Measurements from ENCODE around the gene UGT1A8. TPM values are rescaled to one million over a fixed set of nuclear protein-coding genes. Genes with fewer than 3 reads are reported as not detected.
"Not testable (repeated sequence)": the region's sequence is repeated elsewhere in the genome, so short reads cannot be mapped to it uniquely, and the experiment has no call there.

UGT1A8 gene
- total and polyA plus RNA-seq, 2 experiments from 2014 or later: 0.45 TPM; not detected in 1

DNA sequence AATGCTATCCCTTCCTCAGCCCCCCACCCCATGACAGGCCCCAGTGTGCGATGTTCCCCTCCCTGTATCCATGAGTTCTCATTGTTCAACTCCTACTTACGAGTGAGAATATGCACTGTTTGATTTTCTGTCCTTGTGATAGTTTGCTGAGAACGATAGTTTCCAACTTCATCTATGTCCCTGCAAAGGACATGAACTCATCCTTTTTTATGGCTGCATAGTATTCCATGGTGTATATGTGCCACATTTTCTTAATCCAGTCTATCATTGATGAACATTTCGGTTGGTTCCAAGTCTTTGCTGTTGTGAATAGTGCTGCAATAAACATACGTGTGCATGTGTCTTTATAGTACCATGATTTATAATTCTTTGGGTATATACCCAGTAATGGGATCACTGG, 4.4 kb downstream of the UGT1A8 start:
- H3K27ac ChIP-seq (ENCODE audit: low read depth); H3K4me1 ChIP-seq (ENCODE audit: insufficient read depth); H3K27ac Mint-ChIP-seq; ATAC-seq; H4K20me1 ChIP-seq (replicated peaks; ENCODE audit: insufficient read depth); H3K79me2 ChIP-seq (replicated peaks; ENCODE audit: insufficient read depth); H3K36me3 ChIP-seq (ENCODE audit: insufficient read depth); H3K9me2 ChIP-seq (ENCODE audit: insufficient read depth); H3K4me2 ChIP-seq; H3K36me3 Mint-ChIP-seq (ENCODE audit: low read depth); H3K4me1 Mint-ChIP-seq; H3K4me3 Mint-ChIP-seq; H3F3A ChIP-seq (replicated peaks; ENCODE audit: low read depth); H3K27me3 ChIP-seq (ENCODE audit: insufficient read depth); H3K27me3 Mint-ChIP-seq (ENCODE audit: insufficient read depth, low read depth, poor library complexity); DNase-seq (ENCODE audit: low spot score); H3K4me3 ChIP-seq; H3K9me3 Mint-ChIP-seq; H2AFZ ChIP-seq: not testable (repeated sequence)

DNA sequence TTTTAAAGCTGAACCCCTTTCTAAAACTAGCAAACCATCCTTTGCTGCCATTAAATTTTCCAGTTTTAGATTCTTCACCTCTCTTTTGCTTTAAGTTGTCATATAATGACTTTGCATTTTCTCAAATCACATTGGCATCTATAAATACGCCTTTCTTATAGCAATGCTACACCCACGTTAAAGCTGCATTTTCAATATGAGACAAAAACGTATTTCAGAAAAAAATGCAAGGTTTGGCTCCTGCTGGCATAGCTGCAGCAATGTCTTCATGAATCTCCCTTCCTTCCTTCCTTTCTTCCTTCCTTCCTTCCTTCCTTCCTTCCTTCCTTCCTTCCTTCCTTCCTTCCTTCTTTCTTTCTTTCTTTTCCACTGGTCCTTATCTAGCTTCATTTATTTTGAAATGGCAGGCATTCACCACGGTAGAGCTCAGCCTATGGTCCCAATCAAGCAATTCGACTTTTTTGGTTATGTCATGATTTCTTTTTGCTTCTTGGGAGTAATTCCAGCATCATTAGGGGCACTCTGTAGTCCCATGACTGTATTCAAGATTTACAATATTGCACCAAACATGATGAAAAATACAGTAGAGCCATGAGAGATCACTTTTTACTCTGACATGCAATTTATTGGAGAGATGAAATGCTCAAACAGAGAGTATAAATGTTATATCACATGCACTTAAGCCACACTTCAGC, 10.0 kb downstream of the UGT1A8 start:
- peaks cover 8% of the 10 kb centered on the region; the same call in 2 of the 3 replicates for H3K9me3 Mint-ChIP-seq
- H3F3A ChIP-seq (replicated peaks; ENCODE audit: low read depth): no peaks in the 10 kb centered on the region
- no peaks in the 10 kb centered on the region for H3K36me3 ChIP-seq (ENCODE audit: insufficient read depth)
- no peaks in the 10 kb centered on the region for H3K27me3 Mint-ChIP-seq (ENCODE audit: insufficient read depth, low read depth, poor library complexity)
- H3K27ac Mint-ChIP-seq: no peak overlapping the region
- H3K4me3 Mint-ChIP-seq: no peak overlapping the region
- DNase-seq (ENCODE audit: low spot score) (no peak), ATAC-seq (no peak)
- no peak overlapping the region for H3K27ac ChIP-seq (ENCODE audit: low read depth)
- H4K20me1 ChIP-seq (replicated peaks; ENCODE audit: insufficient read depth): no peaks in the 10 kb centered on the region
- H3K79me2 ChIP-seq (replicated peaks; ENCODE audit: insufficient read depth): no peaks in the 10 kb centered on the region
- H3K4me3 ChIP-seq: no peak overlapping the region
- no peaks in the 10 kb centered on the region for H3K4me1 ChIP-seq (ENCODE audit: insufficient read depth)
- no peak overlapping the region for H2AFZ ChIP-seq
- H3K4me2 ChIP-seq: no peak overlapping the region
- H3K4me1 Mint-ChIP-seq: no peaks in the 10 kb centered on the region
- H3K9me2 ChIP-seq (ENCODE audit: insufficient read depth): peaks cover 7% of the 10 kb centered on the region
- H3K36me3 Mint-ChIP-seq (ENCODE audit: low read depth): no peaks in the 10 kb centered on the region
- H3K27me3 ChIP-seq (ENCODE audit: insufficient read depth): no peaks in the 10 kb centered on the region
- no peak for TF ChIP-seq CREB1 (CRISPR knock-in tag; IDR thresholded peaks at IDR 0.05; ENCODE audit: low read depth)
- TF ChIP-seq JUNB (IDR thresholded peaks at IDR 0.05; ENCODE audit: unreplicated experiment): no peak
- no peak for TF ChIP-seq ZNF114 (CRISPR knock-in tag; IDR thresholded peaks at IDR 0.05)
- TF ChIP-seq STAT1 (IDR thresholded peaks at IDR 0.05; ENCODE audit: unreplicated experiment): no peak
- TF ChIP-seq, protein P1, sequence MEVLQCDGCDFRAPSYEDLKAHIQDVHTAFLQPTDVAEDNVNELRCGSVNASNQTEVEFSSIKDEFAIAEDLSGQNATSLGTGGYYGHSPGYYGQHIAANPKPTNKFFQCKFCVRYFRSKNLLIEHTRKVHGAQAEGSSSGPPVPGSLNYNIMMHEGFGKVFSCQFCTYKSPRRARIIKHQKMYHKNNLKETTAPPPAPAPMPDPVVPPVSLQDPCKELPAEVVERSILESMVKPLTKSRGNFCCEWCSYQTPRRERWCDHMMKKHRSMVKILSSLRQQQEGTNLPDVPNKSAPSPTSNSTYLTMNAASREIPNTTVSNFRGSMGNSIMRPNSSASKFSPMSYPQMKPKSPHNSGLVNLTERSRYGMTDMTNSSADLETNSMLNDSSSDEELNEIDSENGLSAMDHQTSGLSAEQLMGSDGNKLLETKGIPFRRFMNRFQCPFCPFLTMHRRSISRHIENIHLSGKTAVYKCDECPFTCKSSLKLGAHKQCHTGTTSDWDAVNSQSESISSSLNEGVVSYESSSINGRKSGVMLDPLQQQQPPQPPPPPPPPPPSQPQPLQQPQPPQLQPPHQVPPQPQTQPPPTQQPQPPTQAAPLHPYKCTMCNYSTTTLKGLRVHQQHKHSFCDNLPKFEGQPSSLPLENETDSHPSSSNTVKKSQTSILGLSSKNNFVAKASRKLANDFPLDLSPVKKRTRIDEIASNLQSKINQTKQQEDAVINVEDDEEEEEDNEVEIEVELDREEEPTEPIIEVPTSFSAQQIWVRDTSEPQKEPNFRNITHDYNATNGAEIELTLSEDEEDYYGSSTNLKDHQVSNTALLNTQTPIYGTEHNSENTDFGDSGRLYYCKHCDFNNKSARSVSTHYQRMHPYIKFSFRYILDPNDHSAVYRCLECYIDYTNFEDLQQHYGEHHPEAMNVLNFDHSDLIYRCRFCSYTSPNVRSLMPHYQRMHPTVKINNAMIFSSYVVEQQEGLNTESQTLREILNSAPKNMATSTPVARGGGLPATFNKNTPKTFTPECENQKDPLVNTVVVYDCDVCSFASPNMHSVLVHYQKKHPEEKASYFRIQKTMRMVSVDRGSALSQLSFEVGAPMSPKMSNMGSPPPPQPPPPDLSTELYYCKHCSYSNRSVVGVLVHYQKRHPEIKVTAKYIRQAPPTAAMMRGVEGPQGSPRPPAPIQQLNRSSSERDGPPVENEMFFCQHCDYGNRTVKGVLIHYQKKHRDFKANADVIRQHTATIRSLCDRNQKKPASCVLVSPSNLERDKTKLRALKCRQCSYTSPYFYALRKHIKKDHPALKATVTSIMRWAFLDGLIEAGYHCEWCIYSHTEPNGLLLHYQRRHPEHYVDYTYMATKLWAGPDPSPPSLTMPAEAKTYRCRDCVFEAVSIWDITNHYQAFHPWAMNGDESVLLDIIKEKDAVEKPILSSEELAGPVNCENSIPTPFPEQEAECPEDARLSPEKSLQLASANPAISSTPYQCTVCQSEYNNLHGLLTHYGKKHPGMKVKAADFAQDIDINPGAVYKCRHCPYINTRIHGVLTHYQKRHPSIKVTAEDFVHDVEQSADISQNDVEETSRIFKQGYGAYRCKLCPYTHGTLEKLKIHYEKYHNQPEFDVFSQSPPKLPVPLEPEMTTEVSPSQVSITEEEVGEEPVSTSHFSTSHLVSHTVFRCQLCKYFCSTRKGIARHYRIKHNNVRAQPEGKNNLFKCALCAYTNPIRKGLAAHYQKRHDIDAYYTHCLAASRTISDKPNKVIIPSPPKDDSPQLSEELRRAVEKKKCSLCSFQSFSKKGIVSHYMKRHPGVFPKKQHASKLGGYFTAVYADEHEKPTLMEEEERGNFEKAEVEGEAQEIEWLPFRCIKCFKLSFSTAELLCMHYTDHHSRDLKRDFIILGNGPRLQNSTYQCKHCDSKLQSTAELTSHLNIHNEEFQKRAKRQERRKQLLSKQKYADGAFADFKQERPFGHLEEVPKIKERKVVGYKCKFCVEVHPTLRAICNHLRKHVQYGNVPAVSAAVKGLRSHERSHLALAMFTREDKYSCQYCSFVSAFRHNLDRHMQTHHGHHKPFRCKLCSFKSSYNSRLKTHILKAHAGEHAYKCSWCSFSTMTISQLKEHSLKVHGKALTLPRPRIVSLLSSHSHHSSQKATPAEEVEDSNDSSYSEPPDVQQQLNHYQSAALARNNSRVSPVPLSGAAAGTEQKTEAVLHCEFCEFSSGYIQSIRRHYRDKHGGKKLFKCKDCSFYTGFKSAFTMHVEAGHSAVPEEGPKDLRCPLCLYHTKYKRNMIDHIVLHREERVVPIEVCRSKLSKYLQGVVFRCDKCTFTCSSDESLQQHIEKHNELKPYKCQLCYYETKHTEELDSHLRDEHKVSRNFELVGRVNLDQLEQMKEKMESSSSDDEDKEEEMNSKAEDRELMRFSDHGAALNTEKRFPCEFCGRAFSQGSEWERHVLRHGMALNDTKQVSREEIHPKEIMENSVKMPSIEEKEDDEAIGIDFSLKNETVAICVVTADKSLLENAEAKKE (CRISPR knock-in tag; IDR thresholded peaks at IDR 0.05): no peak
- TF ChIP-seq, protein P2, sequence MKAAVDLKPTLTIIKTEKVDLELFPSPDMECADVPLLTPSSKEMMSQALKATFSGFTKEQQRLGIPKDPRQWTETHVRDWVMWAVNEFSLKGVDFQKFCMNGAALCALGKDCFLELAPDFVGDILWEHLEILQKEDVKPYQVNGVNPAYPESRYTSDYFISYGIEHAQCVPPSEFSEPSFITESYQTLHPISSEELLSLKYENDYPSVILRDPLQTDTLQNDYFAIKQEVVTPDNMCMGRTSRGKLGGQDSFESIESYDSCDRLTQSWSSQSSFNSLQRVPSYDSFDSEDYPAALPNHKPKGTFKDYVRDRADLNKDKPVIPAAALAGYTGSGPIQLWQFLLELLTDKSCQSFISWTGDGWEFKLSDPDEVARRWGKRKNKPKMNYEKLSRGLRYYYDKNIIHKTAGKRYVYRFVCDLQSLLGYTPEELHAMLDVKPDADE (IDR thresholded peaks at IDR 0.05): no peak
- TF ChIP-seq, protein P3, sequence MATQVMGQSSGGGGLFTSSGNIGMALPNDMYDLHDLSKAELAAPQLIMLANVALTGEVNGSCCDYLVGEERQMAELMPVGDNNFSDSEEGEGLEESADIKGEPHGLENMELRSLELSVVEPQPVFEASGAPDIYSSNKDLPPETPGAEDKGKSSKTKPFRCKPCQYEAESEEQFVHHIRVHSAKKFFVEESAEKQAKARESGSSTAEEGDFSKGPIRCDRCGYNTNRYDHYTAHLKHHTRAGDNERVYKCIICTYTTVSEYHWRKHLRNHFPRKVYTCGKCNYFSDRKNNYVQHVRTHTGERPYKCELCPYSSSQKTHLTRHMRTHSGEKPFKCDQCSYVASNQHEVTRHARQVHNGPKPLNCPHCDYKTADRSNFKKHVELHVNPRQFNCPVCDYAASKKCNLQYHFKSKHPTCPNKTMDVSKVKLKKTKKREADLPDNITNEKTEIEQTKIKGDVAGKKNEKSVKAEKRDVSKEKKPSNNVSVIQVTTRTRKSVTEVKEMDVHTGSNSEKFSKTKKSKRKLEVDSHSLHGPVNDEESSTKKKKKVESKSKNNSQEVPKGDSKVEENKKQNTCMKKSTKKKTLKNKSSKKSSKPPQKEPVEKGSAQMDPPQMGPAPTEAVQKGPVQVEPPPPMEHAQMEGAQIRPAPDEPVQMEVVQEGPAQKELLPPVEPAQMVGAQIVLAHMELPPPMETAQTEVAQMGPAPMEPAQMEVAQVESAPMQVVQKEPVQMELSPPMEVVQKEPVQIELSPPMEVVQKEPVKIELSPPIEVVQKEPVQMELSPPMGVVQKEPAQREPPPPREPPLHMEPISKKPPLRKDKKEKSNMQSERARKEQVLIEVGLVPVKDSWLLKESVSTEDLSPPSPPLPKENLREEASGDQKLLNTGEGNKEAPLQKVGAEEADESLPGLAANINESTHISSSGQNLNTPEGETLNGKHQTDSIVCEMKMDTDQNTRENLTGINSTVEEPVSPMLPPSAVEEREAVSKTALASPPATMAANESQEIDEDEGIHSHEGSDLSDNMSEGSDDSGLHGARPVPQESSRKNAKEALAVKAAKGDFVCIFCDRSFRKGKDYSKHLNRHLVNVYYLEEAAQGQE (IDR thresholded peaks at IDR 0.05; ENCODE audit: unreplicated experiment): no peak
- TF ChIP-seq POLR2AphosphoS5 (IDR thresholded peaks at IDR 0.05; ENCODE audit: low read depth): no peak
- no peak for TF ChIP-seq ZNF331 (CRISPR knock-in tag; IDR thresholded peaks at IDR 0.05; ENCODE audit: low read depth)
- TF ChIP-seq NANOG (IDR thresholded peaks at IDR 0.05; ENCODE audit: borderline replicate concordance): no peak
- no peak for TF ChIP-seq EZH2 (IDR thresholded peaks at IDR 0.05; ENCODE audit: low read depth, unreplicated experiment)
- TF ChIP-seq EZH2phosphoT487 (IDR thresholded peaks at IDR 0.05; ENCODE audit: unreplicated experiment): no peak
